ACC112 (cell line): ENCODE data around the gene KLK8.

ENCODE experiments used
- H2AFZ ChIP-seq: fragments of 200-600 bp; sonication (generic); one replicate; pipeline ENCODE4 v1.6.0; 2017; ENCODE audit warnings: antibody characterized with exemption, low read length; ENCODE audit not compliant: unreplicated experiment
- H3K27ac ChIP-seq: fragments of 200-600 bp; sonication (generic); 2 replicates; pipeline ENCODE4 v1.5.1; 2014; ENCODE audit warnings: low read depth, mild to moderate bottlenecking, antibody characterized with exemption, low read length, moderate library complexity
- H3K27me3 ChIP-seq: fragments of 200-600 bp; sonication (generic); 2 replicates; pipeline ENCODE4 v1.6.1; 2014; ENCODE audit warnings: mild to moderate bottlenecking, antibody characterized with exemption, low read length, moderate library complexity, mixed read lengths; ENCODE audit not compliant: insufficient read depth
- H3K36me3 ChIP-seq: fragments of 200-600 bp; sonication (generic); 2 replicates; pipeline ENCODE4 v1.6.1; 2016; ENCODE audit warnings: mild to moderate bottlenecking, antibody characterized with exemption, low read length, moderate library complexity, mixed read lengths; ENCODE audit not compliant: insufficient read depth
- H3K4me1 ChIP-seq: fragments of 200-600 bp; sonication (generic); one replicate; pipeline ENCODE4 v1.6.1; 2016; ENCODE audit warnings: low read length, mixed read lengths; ENCODE audit not compliant: insufficient read depth, unreplicated experiment, control insufficient read depth
- H3K4me3 ChIP-seq: fragments of 200-600 bp; sonication (generic); 2 replicates; pipeline ENCODE4 v1.5.1; 2014; ENCODE audit warnings: mild to moderate bottlenecking, low read depth, low read length
- H3K79me2 ChIP-seq: fragments of 200-600 bp; sonication (generic); one replicate; pipeline ENCODE4 v1.6.0; 2016; ENCODE audit warnings: low read length; ENCODE audit not compliant: control insufficient read depth, unreplicated experiment, insufficient read depth

Gene KLK8

GRCh38 chr19:51018745-51019543 is 17.5 kb upstream of the KLK8 start:
- H3K27ac ChIP-seq = no peak overlapping the region
- H3K36me3 ChIP-seq = no peaks in the 10 kb centered on the region
- H3K27me3 ChIP-seq = peaks cover 54% of the 10 kb centered on the region
- peaks cover 2% of the 10 kb centered on the region for H3K4me1 ChIP-seq
- H3K79me2 ChIP-seq = no peaks in the 10 kb centered on the region
- no peak overlapping the region for H2AFZ ChIP-seq
- peak overlapping the region; percentile 21; the same call in 1 of the 2 replicates for H3K4me3 ChIP-seq

DNA sequence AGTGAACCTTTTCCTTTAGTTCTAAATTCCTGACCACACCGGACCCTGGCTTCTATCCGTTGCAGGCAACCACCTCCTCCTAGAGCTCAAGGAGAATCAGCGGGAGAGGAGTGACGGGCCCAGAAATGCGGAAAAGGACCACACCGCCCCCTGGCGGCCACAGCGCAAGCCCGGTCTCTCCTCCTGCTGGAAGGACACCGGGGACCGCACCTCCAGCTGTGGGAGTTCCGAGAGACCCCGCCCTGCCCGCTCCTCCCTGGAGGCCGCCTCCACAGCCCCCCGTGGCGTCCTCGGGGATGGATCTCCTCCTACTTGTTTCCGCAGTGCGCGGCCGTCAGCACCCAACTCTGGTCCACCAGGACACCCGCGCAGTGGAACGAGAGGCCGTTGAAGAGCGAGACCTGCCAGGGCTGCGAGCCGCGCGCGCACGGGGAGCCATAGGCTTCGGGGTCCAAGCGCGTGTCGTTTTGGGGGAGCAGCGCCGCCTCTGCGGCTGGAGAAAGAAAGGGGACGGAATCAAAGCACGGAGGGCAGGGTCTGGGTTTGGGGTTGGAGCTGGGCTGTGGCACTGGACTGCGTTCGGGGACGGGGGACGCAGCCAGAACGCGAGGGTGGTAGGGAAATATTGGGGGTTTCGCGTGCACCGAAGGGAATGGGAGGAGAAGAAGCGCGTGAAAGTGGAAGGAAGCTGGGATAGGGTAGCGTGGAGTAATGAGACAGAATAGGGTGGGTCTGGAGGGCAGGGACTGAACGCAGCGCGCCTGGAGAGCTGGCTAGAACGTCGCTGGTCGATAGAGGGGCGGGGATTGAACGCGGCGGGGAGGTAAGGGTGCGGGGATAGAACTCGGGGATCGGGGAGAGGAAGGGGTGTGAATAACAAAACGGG is 15.6 kb upstream of the KLK8 start:
- Histone ChIP-seq H2AFZ (no peak overlapping the region), H3K4me1 (peaks cover 2% of the 10 kb centered on the region), H3K79me2 (no peaks in the 10 kb centered on the region), H3K27me3 (peaks cover 48% of the 10 kb centered on the region), H3K27ac (no peak overlapping the region), H3K4me3 (peak overlapping the region; percentile 50), H3K36me3 (no peaks in the 10 kb centered on the region)

DNA sequence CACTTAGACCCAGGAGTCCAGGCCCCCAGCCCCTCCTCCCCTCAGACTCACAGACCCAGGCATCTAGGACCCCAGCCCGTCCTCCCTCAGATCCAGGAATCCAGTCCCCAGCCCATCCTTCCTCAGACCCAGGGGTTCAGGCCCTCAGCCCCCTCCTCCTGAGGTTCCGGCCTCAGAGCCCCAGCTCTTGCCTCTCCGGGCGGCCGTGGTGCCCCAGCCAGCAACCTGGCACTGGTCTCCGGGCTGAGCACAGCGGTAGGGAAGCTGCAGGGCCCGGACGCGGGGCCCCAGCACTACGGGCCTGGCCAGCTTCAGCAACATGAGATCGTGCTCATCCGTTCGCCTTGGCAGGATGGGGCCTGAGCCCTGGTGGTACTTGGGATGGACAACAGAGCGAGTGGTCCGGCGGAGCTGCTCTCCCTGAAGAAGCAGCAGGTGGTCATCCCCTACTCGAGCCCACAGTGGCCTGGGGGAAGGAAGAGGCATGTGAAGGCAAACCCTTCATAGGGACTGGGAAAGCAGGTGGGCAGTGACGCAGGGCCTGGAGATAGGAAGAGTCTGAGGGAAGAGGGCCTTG is 14.4 kb upstream of the KLK8 start:
- Histone ChIP-seq H3K36me3 (no peaks in the 10 kb centered on the region), H3K79me2 (no peaks in the 10 kb centered on the region), H3K27ac (no peak overlapping the region), H3K27me3 (peaks cover 48% of the 10 kb centered on the region), H2AFZ (no peak overlapping the region), H3K4me3 (no peak overlapping the region), H3K4me1 (peaks cover 2% of the 10 kb centered on the region)

DNA sequence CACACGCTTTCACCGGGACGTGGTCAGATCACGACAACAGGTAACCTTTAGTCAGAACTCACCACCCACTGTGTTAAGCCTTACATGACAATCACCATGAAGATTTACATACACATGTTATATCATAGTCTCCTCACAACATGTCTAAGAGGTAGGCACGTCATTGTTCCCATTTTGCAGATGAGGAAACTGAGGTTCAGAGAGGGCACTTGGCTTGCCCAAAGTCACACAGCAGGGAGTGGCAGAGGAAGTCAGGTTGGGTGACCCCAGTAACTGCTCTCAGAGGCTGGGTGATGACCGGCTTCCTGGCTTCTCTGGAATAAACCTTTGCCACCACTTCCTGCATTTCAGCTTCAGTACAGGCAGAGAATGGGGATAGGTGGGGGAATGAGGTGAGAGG is 12.8 kb upstream of the KLK8 start:
- H3K79me2 ChIP-seq = no peaks in the 10 kb centered on the region
- no peak overlapping the region for H3K4me3 ChIP-seq
- H3K36me3 ChIP-seq = no peaks in the 10 kb centered on the region
- no peak overlapping the region for H2AFZ ChIP-seq
- H3K27me3 ChIP-seq = peaks cover 38% of the 10 kb centered on the region
- peaks cover 2% of the 10 kb centered on the region for H3K4me1 ChIP-seq
- no peak overlapping the region for H3K27ac ChIP-seq

GRCh38 chr19:51012661-51013190 is 11.3 kb upstream of the KLK8 start:
- no peak overlapping the region for H2AFZ ChIP-seq
- no peaks in the 10 kb centered on the region for H3K4me1 ChIP-seq
- no peak overlapping the region for H3K27ac ChIP-seq
- peaks cover 36% of the 10 kb centered on the region for H3K27me3 ChIP-seq
- H3K79me2 ChIP-seq = no peaks in the 10 kb centered on the region
- no peak overlapping the region for H3K4me3 ChIP-seq
- no peaks in the 10 kb centered on the region for H3K36me3 ChIP-seq

GRCh38 chr19:51010066-51010795 is 8.8 kb upstream of the KLK8 start:
- peaks cover 38% of the 10 kb centered on the region; the same call in 1 of the 2 replicates for H3K27me3 ChIP-seq
- H3K27ac ChIP-seq = no peak overlapping the region
- H2AFZ ChIP-seq = no peak overlapping the region
- no peaks in the 10 kb centered on the region for H3K36me3 ChIP-seq
- no peak overlapping the region for H3K4me3 ChIP-seq
- no peaks in the 10 kb centered on the region for H3K79me2 ChIP-seq
- no peaks in the 10 kb centered on the region for H3K4me1 ChIP-seq

GRCh38 chr19:51009061-51009891 is 7.9 kb upstream of the KLK8 start:
- Histone ChIP-seq H2AFZ (no peak overlapping the region), H3K27me3 (peaks cover 36% of the 10 kb centered on the region; the same call in 1 of the 2 replicates), H3K4me1 (no peaks in the 10 kb centered on the region), H3K27ac (no peak overlapping the region), H3K4me3 (no peak overlapping the region), H3K79me2 (no peaks in the 10 kb centered on the region), H3K36me3 (no peaks in the 10 kb centered on the region)

DNA sequence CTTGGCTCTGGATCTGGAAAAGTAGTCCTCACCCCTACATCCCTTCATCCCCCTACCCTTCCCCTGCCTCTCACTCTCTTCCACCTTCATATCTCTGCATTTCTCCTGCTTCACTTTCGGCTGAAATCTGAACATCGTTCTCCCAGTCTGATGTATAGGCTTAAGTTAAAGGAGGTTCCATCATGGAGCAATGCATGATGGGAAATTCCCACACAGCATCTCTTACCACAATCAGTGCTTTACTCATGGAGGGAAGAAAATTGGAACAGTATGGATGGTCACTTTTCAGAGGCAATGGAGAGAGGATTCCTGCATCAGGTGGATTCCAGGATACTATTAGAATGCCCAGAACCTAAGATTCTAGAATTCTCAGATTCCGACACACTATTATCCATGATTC is 6.1 kb upstream of the KLK8 start:
- H3K36me3 ChIP-seq = no peaks in the 10 kb centered on the region
- no peaks in the 10 kb centered on the region for H3K4me1 ChIP-seq
- no peak overlapping the region for H3K4me3 ChIP-seq
- H3K27me3 ChIP-seq = peaks cover 30% of the 10 kb centered on the region; the same call in 1 of the 2 replicates
- H3K79me2 ChIP-seq = no peaks in the 10 kb centered on the region
- no peak overlapping the region for H2AFZ ChIP-seq
- no peak overlapping the region for H3K27ac ChIP-seq

GRCh38 chr19:51006406-51006805 is 5.0 kb upstream of the KLK8 start:
- Histone ChIP-seq H3K79me2 (no peaks in the 10 kb centered on the region), H3K4me3 (no peak overlapping the region), H3K4me1 (no peaks in the 10 kb centered on the region), H3K27ac (no peak overlapping the region), H3K36me3 (no peaks in the 10 kb centered on the region), H3K27me3 (peaks cover 30% of the 10 kb centered on the region; the same call in 1 of the 2 replicates), H2AFZ (no peak overlapping the region)
